ENCODE measurements around the gene PLXDC1.
"Not testable (repeated sequence)": the region's sequence is repeated elsewhere in the genome, so short reads cannot be mapped to it uniquely, and the experiment has no call there.

PLXDC1 gene

DNA sequence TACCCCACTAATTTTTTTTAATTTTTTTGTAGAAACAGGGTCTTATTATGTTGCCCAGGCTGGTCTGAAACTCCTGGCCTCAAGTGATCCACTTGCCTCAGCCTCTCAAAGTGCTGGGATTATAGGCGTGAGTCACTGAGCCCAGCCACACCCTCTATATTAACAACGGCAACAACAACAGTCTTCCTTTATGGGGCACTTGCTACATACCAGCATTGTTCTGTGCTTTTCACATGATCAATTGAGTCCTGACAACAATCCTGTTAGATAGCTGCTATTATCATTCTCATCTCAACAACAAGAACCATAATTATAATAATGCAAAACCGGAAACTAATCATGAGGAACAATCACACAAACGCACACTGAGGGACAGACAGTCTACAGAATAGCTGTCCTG is 27.1 kb upstream of the PLXDC1 start:
- no peak for DNase-seq

GRCh38 chr17:39177256-39177655 is 25.8 kb upstream of the PLXDC1 start:
- DNase-seq, result no peak

- DNase-seq, result no peak
Observed at GRCh38 chr17:39175695-39176093, 24.3 kb upstream of the PLXDC1 start.

- peak; percentile 68 for DNase-seq
Observed at GRCh38 chr17:39174920-39175694, 23.7 kb upstream of the PLXDC1 start.

DNA sequence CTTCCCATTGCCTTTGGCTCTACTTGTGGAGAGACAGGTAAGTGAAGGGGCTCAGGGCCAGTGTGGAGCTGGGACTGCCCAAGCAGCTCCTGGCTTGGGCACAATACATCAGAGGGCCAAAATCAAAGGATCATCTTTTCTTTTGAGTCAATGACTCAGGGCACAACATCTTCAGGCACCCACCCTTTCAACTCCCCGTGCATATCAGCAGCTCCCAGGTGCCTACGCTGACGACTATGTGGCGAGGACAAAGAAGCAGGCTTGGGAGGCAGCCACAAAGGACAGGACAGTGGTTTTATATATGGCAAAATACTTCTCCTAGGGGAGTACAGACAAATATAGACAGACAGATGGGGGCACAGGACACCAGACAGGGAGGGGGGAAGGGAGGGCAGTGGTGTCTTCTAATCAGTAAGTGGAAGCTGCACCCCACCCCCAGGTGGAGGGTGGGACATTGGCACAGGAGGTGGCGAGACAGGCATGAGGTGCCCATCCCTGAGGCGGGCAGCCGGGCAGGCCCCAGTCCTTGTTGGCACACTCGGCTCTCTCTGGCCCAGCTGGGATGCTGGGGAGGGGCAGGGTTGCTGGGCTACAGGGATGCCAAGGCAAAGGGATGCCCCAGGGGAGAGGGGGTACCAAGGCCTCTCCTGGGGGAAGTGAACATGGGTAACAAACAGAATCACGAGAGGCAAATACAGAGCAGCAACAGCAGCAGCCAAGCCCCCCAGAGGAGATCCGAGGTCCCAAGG is 22.3 kb upstream of the PLXDC1 start:
- DNase-seq, result no peak

DNA sequence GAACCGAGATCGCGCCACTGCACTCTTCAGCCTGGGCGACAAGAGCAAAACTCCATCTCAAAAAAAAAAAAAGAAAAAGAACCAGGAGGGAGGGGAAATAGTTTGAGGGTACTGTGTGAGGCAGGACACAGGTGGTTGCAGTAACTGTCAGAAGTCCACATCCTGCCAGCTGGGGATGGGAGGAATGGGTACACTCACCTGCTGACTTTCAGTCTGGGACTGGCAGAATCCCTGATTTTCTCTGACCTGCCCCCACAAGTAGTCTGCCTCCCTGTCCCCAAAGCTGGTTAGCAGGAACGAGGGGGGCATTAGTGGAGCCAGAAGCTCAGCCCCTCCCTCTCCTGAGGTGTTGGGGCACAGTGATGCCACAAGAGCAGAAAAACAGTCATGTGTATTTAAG is 21.6 kb upstream of the PLXDC1 start:
- DNase-seq, result no peak

DNA sequence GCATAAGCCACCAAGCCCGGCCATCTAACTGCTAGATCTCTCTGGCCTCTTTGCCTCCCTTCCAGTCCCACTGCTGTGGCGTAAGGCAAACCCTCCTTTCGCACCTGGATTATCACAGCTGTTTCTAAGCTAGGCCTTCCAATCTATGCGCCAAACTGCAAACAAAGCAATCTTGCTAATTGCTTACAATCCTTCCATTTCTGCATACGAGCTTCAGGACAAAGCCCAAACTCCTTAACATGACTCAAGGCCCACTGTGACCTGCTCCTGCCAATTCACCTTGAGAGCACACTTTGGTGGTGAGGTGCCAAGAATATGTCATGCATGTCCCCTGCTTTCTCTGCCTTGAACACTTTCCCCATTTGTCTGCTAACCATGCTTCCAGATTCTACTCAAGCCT is 20.5 kb upstream of the PLXDC1 start:
- no peak for DNase-seq

DNA sequence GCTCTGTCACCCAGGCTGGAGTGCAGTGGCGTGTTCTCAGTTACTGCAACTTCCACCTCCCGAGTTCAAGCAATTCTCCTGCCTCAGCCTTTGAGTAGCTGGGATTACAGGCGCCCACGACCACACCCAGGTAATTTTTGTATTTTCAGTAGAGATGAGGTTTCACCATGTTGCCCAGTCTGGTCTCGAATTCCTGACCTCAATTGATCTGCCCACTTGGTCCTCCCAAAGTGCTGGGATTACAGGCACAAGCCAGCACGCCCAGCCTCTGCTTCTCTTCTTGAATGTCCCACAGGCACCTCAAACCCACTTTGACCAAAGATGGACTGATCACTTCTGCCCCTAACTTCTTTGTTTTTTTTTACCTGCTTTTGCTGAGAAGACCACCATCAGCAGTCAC is 19.1 kb upstream of the PLXDC1 start:
- DNase-seq, result no peak

DNA sequence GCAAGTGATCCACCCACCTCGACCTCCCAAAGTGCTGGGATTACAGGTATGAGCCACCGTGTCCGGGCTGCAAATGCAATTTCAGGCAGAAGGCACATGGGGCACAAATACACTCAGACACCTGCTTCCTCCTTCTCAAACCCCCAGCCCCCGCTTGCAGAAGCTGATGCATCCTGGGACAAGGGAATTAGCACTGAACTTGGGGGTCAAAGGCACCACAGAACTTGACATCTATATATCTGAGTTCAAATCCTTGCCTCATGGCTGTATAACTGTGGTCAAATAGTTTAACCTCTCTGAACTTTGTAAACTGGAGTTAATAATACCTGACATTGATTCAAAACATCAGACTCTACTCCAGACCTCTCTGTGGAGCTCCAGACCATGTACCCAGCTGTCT is 18.7 kb upstream of the PLXDC1 start:
- DNase-seq, result no peak

GRCh38 chr17:39169518-39169917 is 18.1 kb upstream of the PLXDC1 start:
- DNase-seq, result no peak

DNA sequence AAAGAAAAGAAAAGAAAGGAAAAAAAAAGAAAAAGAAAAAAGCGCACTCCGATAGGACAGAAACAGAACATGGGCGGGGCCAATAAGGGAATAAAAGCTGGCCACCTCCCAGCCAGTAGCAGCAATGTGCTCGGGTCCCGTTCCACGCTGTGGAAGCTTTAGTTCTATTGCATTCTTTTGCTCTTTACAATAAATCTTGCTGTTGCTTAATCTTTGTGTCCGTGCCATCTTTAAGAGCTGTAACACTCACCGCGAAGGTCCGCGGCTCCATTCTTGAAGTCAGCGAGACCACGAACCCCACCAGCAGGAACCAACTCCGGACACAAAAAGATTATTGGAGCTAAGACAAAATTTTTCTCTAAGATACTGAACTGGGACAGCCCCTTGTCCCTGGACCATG is 17.7 kb upstream of the PLXDC1 start:
- DNase-seq, result no peak

GRCh38 chr17:39168503-39168902 is 17.1 kb upstream of the PLXDC1 start:
- not testable (repeated sequence) for DNase-seq

DNA sequence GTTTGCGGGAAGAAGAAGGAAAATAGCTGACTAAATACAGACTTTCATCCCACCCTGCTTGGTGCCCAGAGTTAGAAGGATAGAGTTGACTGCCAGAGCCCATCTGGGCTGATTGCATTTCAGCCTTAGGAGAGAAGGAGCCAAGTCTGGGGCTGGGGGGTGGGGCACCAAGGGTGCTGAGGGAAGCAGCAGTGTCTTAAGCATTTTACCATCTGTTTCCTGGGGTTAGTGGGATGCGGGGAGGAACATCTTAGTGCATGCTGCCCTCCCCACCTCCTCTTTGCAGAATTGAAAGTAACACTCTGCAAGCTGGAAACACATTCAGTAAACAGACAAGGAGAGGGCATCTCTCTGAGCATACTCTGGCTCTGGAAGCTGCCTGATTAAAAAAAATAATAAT is 16.0 kb upstream of the PLXDC1 start:
- DNase-seq, result no peak

DNA sequence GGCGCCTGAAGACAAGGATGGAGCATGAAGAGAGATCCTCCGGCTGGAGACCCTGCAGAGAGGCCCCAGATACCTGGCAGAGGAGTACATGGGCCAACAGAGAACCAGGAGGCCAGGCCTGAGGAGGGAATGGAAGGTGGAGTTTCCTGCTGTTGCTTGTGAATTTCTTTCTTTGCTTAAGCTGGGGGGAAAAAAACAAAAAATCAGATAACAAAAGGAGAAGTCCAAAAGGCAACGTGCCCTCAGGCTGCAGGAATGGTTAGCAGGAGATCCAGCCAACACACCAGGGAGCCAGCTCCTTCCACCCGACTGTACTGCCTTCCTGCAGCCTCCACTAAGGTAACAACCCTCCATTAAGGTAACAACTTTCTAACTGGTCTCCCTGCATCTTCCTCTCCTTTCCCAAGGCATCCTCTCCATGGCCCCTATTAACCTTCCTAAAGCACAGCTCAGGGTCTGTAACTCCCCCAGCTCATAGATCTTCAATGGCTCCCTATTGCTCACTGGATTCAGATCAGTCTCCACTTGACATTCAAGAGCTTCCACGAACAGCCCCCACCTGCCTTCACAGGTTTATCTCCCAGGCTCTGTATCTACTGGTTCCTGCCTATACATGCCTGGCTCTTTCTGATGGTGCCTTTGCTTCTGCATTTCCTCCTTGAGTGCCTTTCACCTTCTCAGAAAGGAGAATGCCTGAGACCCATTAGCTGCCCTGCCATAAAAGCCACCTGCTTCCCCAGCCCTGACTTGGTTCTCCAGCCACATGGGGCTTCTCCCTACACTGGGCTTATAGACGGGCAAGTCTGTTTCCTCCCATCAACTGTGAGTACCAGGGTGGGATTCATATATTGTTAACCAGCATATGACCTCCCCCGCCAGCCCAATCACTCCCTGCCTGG is 15.2 kb upstream of the PLXDC1 start:
- no peak for DNase-seq

DNA sequence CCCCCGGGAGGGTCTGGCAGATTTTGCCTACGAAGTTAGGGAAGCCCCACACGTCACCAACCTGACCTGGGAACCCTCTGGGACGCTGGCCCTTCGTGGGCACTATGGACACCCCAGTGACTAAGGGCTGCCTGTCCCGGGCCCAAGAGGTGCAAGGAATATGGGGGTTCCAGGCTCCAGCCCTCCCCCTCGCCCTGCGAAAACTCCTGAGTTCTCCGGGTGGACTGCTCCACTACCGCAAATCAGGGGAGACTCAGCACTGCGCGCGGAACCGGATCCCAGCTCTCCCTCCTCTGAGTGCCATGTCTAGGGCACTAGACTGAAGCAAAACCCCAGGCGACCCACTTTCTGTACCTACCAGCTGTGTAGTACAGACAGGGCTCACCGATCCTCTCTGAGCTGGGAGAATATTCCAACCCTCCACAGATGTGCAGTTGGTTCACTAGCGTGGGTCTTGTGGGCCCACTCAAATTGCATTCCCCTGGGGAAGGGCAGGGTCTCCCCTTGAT is 14.5 kb upstream of the PLXDC1 start, which contains the start of gene ARL5C:
TSS of gene ARL5C (minus strand) at position 321 of the 509 bp plus-strand sequence. CDS start 401 bp downstream, outside the sequence.
- no peak for DNase-seq

DNA sequence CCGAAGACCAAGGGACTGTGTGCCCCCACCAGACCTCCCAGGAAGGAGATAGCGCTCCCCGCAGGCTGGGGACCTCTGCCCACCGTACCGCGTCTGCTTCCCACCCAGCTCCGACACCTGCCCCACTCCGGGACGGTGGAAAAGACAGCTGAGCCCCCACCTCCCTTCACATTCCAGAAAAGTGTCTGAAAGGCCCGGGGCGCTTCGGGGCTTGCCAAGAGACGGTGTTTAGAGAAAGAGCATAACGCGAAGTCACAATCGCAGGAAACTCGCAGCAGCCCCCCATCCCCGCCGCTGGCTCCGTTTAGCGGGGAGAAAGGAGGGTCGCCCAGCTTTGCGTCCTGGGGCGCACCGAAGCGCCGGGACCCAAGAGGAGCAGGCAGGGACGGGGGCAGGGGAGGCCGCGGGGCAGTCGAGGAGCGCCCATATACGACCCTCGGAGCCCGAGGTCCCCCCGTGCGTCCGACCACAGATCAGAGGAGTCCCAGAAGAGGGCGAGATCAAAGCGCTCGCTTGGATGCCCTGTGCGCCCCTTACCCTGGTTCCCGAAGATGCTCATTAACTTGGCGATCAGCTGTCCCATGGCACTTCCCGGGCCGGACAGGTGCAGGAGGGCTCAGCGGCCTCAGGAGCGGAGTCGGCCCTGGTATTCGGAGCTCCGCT is 13.9 kb upstream of the PLXDC1 start:
- no peak for DNase-seq

DNA sequence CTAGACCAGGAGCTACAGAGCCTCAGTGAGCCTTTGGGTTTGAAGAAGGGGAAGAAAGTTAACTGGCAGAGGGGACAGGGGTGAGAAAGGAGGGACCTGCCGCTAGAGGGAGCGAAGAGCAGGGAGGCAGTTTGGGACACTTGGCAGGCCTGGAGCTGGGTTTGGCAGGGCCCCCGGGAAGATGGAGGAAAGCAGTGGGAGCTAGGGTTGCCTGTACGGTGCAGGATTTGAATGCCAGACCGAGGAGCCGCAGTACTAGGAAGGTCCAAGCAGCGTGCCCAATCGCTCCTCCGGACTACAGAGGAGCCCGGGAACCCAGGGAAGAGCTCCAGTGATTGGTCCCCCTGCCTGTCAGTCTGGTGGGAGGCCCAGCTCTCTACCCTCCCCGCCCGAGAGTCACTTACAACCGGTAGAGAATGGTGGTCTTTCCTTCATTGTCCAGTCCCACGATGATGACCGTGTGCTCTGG is 13.3 kb upstream of the PLXDC1 start:
- peak; percentile 82 for DNase-seq

GRCh38 chr17:39161962-39162361 is 10.5 kb upstream of the PLXDC1 start:
- no peak for DNase-seq

GRCh38 chr17:39158623-39159022 is 7.2 kb upstream of the PLXDC1 start:
- DNase-seq, result no peak

DNA sequence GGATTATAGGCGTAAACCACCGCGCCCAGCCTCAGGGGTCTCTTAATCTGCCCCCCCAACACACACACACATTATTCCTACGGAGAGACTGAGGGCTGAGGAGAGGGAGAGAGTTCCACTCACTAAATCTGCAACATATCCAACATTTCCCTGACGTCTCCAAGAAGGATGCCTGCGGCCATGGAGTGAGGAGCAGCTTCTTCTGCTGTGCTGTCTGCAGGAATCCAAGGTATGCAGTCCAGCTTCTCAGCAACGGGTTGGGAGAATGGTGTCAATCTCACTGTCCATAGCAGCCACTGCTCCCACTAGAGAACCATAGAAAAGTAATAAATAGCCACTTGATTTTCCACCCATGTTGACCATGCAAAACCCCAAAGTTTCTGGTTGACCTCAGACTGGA is 5.1 kb upstream of the PLXDC1 start:
- DNase-seq, result no peak

- no peak for DNase-seq
Observed at GRCh38 chr17:39155654-39156053, 4.2 kb upstream of the PLXDC1 start.

GRCh38 chr17:39153599-39154051 is 2.2 kb upstream of the PLXDC1 start:
- DNase-seq, result peak; percentile 93
